HL-60 (cell line): ENCODE measurements around the gene CASQ1.

Source experiments
- DNase-seq, 2 experiments: peaks; one replicate each; pipeline ENCODE4 v3.0.0-alpha.2; 2010 to 2020; ENCODE audit warnings: low read depth in 1 of 2, low spot score in 1 of 2
- H3K27ac ChIP-seq: fragments of 250-450 bp; sonication (Bioruptor Pico); replicated peaks from 2 replicates; pipeline ENCODE4 v1.5.1; 2020; ENCODE audit warnings: mild to moderate bottlenecking, moderate library complexity
- H3K27me3 ChIP-seq: fragments of 250-450 bp; sonication (Bioruptor Pico); 2 replicates; pipeline ENCODE4 v1.5.1; 2021; ENCODE audit warnings: mild to moderate bottlenecking, moderate library complexity; ENCODE audit not compliant: insufficient read depth, poor library complexity, severe bottlenecking
- H3K4me3 ChIP-seq: replicated peaks from 2 replicates; pipeline ENCODE4 v1.5.1; 2011; ENCODE audit warnings: mild to moderate bottlenecking, control low read depth, low read length; ENCODE audit not compliant: insufficient read depth
- GABPA ChIP-seq: IDR thresholded peaks from 2 replicates; pipeline ENCODE4 v1.6.1; 2012; ENCODE audit warnings: low read depth
- POLR2AphosphoS5 ChIP-seq: IDR thresholded peaks from 2 replicates; pipeline ENCODE4 v1.6.1; 2012; ENCODE audit warnings: low read depth
- SPI1 ChIP-seq: IDR thresholded peaks from 2 replicates; pipeline ENCODE4 v1.6.1; 2012; ENCODE audit warnings: low read depth, mild to moderate bottlenecking, borderline replicate concordance
- TF ChIP-seq, protein P1 (sequence below): IDR thresholded peaks from 2 replicates; pipeline ENCODE4 v1.6.1; 2012; ENCODE audit warnings: low read depth; ENCODE audit not compliant: insufficient replicate concordance
- TF ChIP-seq, protein P2 (sequence below): IDR thresholded peaks from one replicate; pipeline ENCODE4 v1.5.1; 2011; ENCODE audit warnings: low read length, control low read depth, inconsistent platforms; ENCODE audit not compliant: insufficient read depth

Gene CASQ1

DNA sequence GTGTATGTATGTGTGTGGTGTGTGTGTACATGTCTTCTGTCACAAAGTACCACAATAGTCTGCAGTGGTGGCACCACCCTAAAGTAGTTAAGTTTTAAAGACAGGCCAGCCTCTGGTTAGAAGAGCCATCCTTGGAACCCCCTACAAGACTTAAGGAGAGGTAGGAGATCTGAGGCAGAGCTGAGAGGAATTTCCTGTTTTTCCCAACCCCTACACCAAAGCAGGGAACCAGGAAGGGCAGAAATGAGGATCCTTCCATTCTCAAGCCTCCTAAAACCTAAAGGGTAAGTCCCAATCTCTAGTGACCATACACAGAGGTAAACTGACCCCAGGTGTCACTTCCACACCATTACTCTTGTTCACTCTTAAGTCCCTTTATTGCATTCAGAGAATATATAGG, 25.9 kb downstream of the CASQ1 start:
- TF ChIP-seq, protein P1, sequence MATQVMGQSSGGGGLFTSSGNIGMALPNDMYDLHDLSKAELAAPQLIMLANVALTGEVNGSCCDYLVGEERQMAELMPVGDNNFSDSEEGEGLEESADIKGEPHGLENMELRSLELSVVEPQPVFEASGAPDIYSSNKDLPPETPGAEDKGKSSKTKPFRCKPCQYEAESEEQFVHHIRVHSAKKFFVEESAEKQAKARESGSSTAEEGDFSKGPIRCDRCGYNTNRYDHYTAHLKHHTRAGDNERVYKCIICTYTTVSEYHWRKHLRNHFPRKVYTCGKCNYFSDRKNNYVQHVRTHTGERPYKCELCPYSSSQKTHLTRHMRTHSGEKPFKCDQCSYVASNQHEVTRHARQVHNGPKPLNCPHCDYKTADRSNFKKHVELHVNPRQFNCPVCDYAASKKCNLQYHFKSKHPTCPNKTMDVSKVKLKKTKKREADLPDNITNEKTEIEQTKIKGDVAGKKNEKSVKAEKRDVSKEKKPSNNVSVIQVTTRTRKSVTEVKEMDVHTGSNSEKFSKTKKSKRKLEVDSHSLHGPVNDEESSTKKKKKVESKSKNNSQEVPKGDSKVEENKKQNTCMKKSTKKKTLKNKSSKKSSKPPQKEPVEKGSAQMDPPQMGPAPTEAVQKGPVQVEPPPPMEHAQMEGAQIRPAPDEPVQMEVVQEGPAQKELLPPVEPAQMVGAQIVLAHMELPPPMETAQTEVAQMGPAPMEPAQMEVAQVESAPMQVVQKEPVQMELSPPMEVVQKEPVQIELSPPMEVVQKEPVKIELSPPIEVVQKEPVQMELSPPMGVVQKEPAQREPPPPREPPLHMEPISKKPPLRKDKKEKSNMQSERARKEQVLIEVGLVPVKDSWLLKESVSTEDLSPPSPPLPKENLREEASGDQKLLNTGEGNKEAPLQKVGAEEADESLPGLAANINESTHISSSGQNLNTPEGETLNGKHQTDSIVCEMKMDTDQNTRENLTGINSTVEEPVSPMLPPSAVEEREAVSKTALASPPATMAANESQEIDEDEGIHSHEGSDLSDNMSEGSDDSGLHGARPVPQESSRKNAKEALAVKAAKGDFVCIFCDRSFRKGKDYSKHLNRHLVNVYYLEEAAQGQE: no peak
- TF ChIP-seq GABPA: no peak
- TF ChIP-seq SPI1: no peak
- no peak for TF ChIP-seq POLR2AphosphoS5
- TF ChIP-seq, protein P2, sequence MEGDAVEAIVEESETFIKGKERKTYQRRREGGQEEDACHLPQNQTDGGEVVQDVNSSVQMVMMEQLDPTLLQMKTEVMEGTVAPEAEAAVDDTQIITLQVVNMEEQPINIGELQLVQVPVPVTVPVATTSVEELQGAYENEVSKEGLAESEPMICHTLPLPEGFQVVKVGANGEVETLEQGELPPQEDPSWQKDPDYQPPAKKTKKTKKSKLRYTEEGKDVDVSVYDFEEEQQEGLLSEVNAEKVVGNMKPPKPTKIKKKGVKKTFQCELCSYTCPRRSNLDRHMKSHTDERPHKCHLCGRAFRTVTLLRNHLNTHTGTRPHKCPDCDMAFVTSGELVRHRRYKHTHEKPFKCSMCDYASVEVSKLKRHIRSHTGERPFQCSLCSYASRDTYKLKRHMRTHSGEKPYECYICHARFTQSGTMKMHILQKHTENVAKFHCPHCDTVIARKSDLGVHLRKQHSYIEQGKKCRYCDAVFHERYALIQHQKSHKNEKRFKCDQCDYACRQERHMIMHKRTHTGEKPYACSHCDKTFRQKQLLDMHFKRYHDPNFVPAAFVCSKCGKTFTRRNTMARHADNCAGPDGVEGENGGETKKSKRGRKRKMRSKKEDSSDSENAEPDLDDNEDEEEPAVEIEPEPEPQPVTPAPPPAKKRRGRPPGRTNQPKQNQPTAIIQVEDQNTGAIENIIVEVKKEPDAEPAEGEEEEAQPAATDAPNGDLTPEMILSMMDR: no peak
- no peak for DNase-seq

DNA sequence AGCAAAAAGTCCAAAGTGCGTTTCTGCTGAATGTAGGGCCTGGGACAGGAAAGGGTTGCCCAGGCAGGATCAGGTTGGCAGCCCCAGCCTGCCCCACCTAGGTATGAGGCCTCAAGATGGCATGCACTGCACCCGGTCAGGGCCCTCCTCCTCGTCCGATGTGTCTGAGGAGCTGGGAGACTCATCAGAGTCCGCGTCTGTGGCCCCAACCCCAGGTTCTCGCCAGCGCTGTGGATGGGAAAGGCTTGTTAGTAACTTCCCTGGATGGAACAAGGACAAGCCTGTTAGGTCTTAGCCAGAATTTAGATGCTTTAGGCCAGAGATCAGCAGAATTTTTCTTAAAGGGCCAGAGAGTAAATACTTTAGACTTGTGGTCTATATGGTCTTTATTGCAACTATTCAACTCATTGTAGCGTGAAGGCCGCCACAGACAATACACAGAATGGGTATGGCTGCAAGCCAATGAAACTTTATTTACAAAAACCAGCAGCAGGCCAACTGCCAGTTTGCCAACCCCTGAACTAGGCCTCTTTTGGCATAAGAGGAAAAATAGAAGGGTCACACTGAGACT, 27.2 kb downstream of the CASQ1 start:
- Histone ChIP-seq H3K27ac (no peak overlapping the region), H3K27me3 (no peaks in the 10 kb centered on the region), H3K4me3 (no peak overlapping the region)
- no peak for DNase-seq
- TF ChIP-seq GABPA (no peak), SPI1 (no peak), POLR2AphosphoS5 (no peak)
- TF ChIP-seq, protein P2: no peak
- TF ChIP-seq, protein P1: no peak

More for the DNA sequence above, 25.9 kb downstream of the CASQ1 start:
- no peak overlapping the region for H3K27ac ChIP-seq
- no peaks in the 10 kb centered on the region for H3K27me3 ChIP-seq
- no peak overlapping the region for H3K4me3 ChIP-seq

- DNase-seq: no peak
Measured at GRCh38 chr1:160219062-160219929, 28.9 kb downstream of the CASQ1 start.

More at GRCh38 chr1:160219062-160219929, 28.9 kb downstream of the CASQ1 start:
- Histone ChIP-seq H3K4me3 (no peak overlapping the region), H3K27ac (no peak overlapping the region), H3K27me3 (no peaks in the 10 kb centered on the region)
- 0 out of 2 replicates have a peak, but pooled peaks have one; percentile 7 for TF ChIP-seq SPI1
- TF ChIP-seq, protein P1: no peak
